Vagina (tissue), 2 donors: ENCODE data around the gene BCL2L13. TPM values are rescaled to one million over a fixed set of nuclear protein-coding genes. Genes with fewer than 3 reads are reported as not detected.

Experiments
- DNase-seq, 2 donors: peaks; one replicate each; pipeline ENCODE4 v3.0.0-alpha.2; 2017; ENCODE audit errors: extremely low spot score in 2 of 2
- H3K27ac ChIP-seq: fragments of 200-600 bp; sonication (generic); one replicate; pipeline ENCODE4 v1.5.1; 2019
- H3K27me3 ChIP-seq: fragments of 200-600 bp; sonication (generic); one replicate; pipeline ENCODE4 v1.5.1; 2019
- H3K36me3 ChIP-seq, 2 donors: fragments of 200-600 bp; sonication (generic); one replicate each; pipeline ENCODE4 v1.5.1; 2017 to 2019
- H3K4me1 ChIP-seq: fragments of 200-600 bp; sonication (generic); one replicate; pipeline ENCODE4 v1.5.1; 2019
- H3K4me3 ChIP-seq, 2 donors: fragments of 200-600 bp; sonication (generic); 1 replicate in 1 of 2; 2 replicates in 1 of 2; pipeline ENCODE4 v1.5.1; 2016 to 2019
- H3K9me3 ChIP-seq: fragments of 200-600 bp; sonication (generic); one replicate; pipeline ENCODE4 v1.5.1; 2019
- POLR2A ChIP-seq, 2 donors: fragments of 450-650 bp; IDR thresholded peaks; one replicate each; pipeline ENCODE4 v1.6.1; 2017; ENCODE audit warnings: antibody characterized with exemption in 2 of 2, mild to moderate bottlenecking in 2 of 2, moderate library complexity in 2 of 2
- POLR2AphosphoS5 ChIP-seq, 2 donors: sonication (generic); formaldehyde crosslinking; IDR thresholded peaks; one replicate each; pipeline ENCODE4 v1.9.0; 2017; ENCODE audit warnings: antibody characterized with exemption in 2 of 2, mild to moderate bottlenecking in 2 of 2, low read depth in 1 of 2; ENCODE audit not compliant: insufficient read depth in 1 of 2
- intact Hi-C: fragments of 100-400 bp; cut with DNase I; formaldehyde crosslinking; loops from one replicate; pipeline ENCODE4 v1.15.1; 2023
- total RNA-seq: library from RNA; depleted of rRNA; stranded (reverse); fragments of >200 nt; gene quantifications from one replicate; pipeline ENCODE4 v1.2.3, GENCODE V29; 2016
- TF ChIP-seq, protein P1 (sequence below), 3 experiments: fragments of 450-650 bp in 2 of 3; fragments of 200-600 bp in 1 of 3; sonication (generic) in 1 of 3; IDR thresholded peaks; one replicate each; pipeline ENCODE4 v1.5.1; 2017 to 2019; ENCODE audit warnings: antibody characterized with exemption in 3 of 3, mild to moderate bottlenecking in 2 of 3, moderate library complexity in 2 of 3

Gene BCL2L13
- total RNA-seq, 1 donor from 2014 or later, result 41.3 TPM

DNA sequence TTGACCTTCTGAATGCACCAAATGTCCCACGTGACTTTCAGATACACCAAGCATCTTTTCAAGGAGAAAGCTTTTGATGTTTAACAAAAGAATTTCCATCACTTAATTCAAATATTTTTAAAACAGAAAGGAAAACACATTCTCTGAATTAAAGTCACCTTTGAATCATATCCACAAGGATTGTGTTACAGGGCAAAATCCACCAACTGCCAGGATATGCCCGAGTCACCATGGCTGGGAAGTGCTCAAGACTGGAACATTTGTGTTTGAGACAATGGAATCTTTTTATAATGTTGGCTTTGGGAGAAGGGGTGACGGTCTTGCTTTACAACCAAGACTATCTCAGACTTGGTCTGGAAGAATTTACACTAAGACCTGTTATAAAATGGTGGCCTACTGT lies 94.9 kb downstream of the BCL2L13 start:
- DNase-seq, result no peak
- H3K36me3 ChIP-seq, result peaks cover 0 to 35% of the 10 kb centered on the region in 2 donors
- intact Hi-C loops, result no loop called here
- TF ChIP-seq POLR2AphosphoS5 (IDR thresholded peaks at IDR 0.05; ENCODE audit: insufficient read depth in 1 of 2, low read depth in 1 of 2) (no peak), POLR2A (IDR thresholded peaks at IDR 0.05) (no peak)
- TF ChIP-seq, protein P1, sequence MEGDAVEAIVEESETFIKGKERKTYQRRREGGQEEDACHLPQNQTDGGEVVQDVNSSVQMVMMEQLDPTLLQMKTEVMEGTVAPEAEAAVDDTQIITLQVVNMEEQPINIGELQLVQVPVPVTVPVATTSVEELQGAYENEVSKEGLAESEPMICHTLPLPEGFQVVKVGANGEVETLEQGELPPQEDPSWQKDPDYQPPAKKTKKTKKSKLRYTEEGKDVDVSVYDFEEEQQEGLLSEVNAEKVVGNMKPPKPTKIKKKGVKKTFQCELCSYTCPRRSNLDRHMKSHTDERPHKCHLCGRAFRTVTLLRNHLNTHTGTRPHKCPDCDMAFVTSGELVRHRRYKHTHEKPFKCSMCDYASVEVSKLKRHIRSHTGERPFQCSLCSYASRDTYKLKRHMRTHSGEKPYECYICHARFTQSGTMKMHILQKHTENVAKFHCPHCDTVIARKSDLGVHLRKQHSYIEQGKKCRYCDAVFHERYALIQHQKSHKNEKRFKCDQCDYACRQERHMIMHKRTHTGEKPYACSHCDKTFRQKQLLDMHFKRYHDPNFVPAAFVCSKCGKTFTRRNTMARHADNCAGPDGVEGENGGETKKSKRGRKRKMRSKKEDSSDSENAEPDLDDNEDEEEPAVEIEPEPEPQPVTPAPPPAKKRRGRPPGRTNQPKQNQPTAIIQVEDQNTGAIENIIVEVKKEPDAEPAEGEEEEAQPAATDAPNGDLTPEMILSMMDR (IDR thresholded peaks at IDR 0.05), result no peak
- no peak overlapping the region for H3K27ac ChIP-seq
- H3K4me1 ChIP-seq, result no peaks in the 10 kb centered on the region
- no peak overlapping the region for H3K4me3 ChIP-seq
- no peaks in the 10 kb centered on the region for H3K9me3 ChIP-seq
- no peaks in the 10 kb centered on the region for H3K27me3 ChIP-seq

DNA sequence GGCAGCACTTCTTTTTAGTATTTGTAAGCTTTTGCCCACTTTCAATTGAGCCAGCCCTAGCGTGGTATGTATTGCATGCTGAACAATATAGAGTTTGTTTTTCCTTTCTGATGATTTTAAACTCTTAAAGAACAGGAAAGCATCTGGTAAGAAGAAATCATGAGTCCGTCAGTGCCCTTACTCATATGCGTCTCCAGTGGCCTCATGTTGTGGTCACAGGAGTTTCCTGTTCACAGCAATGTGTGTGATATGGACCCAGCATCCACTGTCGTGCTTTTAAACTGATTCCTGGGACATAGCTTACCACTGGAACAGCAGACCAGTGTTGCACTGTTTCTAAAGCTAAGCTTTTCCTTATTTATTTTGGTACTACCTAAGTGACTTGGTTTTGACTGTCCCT lies 95.6 kb downstream of the BCL2L13 start:
- Histone ChIP-seq H3K27ac (no peak overlapping the region), H3K27me3 (no peaks in the 10 kb centered on the region), H3K36me3 (peaks cover 0 to 31% of the 10 kb centered on the region in 2 donors), H3K4me3 (no peak overlapping the region), H3K9me3 (no peaks in the 10 kb centered on the region), H3K4me1 (no peaks in the 10 kb centered on the region)
- intact Hi-C loops, result no loop called here
- no peak for DNase-seq
- TF ChIP-seq POLR2A (IDR thresholded peaks at IDR 0.05) (no peak), POLR2AphosphoS5 (IDR thresholded peaks at IDR 0.05; ENCODE audit: insufficient read depth in 1 of 2, low read depth in 1 of 2) (no peak)
- TF ChIP-seq, protein P1 (IDR thresholded peaks at IDR 0.05), result no peak

DNA sequence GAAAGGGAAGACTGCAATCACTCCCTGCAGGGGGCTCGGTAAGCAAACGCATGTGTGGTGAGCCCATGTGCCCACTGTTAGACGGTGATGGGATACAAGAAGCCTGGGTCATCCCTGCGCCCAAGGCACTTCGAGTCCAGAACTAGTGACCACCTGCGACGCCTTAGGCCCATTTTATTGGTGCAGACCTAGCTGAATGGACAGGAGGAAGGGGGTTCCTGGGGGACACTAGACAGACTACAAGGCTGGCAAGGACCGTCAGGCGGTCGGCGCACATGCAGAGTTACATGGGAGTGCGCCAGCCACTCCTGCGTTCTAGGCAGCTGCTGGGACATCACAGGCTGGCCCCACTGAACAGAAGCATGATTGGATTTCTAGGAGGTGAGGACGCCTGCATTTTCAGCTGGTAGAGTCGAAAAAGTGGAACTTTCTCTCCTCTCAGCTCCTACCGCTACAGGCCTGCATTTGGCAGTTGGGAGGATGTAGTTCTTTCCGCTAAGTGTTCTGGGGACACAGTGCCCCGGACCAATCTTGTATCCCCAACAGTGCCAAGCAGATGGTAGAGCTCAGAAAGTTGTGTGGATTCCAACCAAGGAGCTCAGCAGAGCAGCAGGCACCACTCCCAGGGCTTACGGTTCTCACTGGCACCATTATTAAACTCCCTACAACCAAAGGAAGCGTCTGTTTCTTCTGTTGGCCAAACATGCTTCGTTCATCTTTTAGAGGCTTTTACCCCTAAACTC lies 100.0 kb downstream of the BCL2L13 start:
- TF ChIP-seq, protein P1 (IDR thresholded peaks at IDR 0.05), result no peak
- TF ChIP-seq POLR2AphosphoS5 (IDR thresholded peaks at IDR 0.05; ENCODE audit: insufficient read depth in 1 of 2, low read depth in 1 of 2), result no peak
- no peak for TF ChIP-seq POLR2A (IDR thresholded peaks at IDR 0.05)
- Histone ChIP-seq H3K36me3 (peaks cover 0 to 9% of the 10 kb centered on the region in 2 donors), H3K27me3 (no peaks in the 10 kb centered on the region), H3K4me1 (no peaks in the 10 kb centered on the region), H3K27ac (no peak overlapping the region), H3K9me3 (no peaks in the 10 kb centered on the region), H3K4me3 (no peak overlapping the region)
- no peak for DNase-seq
- intact Hi-C loops, result no loop called here

DNA sequence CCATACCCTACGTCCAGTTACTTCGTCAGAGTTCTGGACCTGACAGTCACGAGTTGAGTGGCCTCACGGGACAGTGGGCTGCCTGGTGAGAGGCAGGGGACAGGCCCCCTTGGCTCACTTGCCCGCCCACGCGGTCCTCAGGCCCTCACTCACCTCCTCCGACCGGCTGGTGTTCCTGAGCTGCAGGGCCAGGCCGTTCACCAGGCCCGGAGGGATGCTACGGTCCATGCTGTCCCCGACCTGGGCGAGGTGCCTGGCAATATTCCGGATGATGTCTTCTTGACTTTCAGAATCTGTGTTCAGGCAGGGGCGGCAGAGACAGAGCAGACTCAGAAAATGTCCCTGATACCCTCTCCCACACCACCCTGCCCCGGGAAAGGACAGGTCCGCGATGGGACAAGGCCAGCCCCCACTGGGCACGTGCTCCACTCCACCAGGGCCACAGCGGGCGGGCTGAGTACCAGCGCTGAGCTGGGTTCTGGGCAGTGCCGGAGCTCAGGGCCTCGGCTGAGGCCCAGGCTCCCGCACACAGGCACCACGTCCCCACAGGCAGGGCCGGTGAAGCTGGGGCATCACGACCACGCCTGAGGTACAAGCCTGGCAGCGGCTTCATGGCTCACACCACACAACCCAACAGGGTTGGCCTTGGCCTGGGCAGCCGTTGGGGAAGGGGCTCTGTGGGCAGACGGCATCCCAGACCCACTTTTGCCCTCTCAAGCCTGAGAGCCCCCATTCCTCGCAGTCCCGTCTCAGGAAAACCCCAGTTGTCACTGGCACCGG lies 100.8 kb downstream of the BCL2L13 start:
- H3K27me3 ChIP-seq, result no peaks in the 10 kb centered on the region
- no peak for DNase-seq
- H3K36me3 ChIP-seq, result peaks cover 0 to 9% of the 10 kb centered on the region in 2 donors
- no peaks in the 10 kb centered on the region for H3K9me3 ChIP-seq
- H3K4me1 ChIP-seq, result peaks cover 2% of the 10 kb centered on the region
- TF ChIP-seq POLR2A (IDR thresholded peaks at IDR 0.05) (no peak), POLR2AphosphoS5 (IDR thresholded peaks at IDR 0.05; ENCODE audit: insufficient read depth in 1 of 2, low read depth in 1 of 2) (no peak)
- TF ChIP-seq, protein P1 (IDR thresholded peaks at IDR 0.05), result no peak
- H3K4me3 ChIP-seq, result no peak overlapping the region
- no peak overlapping the region for H3K27ac ChIP-seq
- intact Hi-C loops, result no loop called here
